ENCODE measurements around the gene STX1B.
"Not testable (repeated sequence)": the region's sequence is repeated elsewhere in the genome, so short reads cannot be mapped to it uniquely, and the experiment has no call there.

The STX1B gene

GRCh38 chr16:31011815-31012214 lies 1.4 kb upstream of the STX1B start:
- FAIRE-seq = not testable (repeated sequence)

DNA sequence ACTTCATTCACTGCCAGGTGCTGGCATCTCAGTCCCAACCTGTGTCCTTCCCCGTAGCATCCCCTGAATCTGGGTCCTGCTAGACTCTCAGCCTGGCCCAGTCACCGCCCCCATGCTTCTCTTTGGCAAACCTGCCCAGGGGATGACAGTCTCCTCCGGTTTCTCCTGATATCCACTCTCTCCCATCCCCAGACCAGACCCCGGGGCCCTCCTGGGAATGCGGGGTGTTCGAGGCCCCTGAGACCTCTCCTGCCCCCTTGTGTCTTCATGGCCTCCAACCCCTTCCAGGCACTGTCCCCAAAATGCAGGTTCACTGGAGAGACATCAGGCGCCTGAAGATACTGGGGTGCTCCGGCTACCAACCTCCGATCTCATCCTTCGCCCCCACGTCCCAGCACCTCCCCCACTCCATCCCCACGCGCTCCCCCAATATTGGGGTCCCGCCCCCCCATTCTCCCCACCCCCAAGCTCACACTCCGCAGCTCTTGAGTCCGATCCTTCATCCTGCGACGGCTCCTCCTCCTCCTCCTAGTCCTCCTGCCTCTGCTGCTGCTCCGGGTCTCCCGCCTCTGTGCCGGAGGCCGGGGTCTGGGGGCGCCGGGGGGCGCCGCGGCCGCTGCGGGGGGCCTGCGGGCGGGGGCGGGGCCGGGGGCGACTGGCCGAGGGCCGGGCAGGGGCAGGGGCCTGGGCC lies 399 bp downstream of the STX1B start:
- FAIRE-seq = no peak

- FAIRE-seq = no peak
These were observed 1.3 kb downstream of the STX1B start for GRCh38 chr16:31009120-31009519.

GRCh38 chr16:31008551-31008950 lies 1.9 kb downstream of the STX1B start:
- no peak for FAIRE-seq

GRCh38 chr16:31008149-31008548 lies 2.3 kb downstream of the STX1B start:
- no peak for FAIRE-seq

GRCh38 chr16:31007684-31008083 lies 2.8 kb downstream of the STX1B start:
- no peak for FAIRE-seq

GRCh38 chr16:31006589-31006988 lies 3.8 kb downstream of the STX1B start:
- no peak for FAIRE-seq

DNA sequence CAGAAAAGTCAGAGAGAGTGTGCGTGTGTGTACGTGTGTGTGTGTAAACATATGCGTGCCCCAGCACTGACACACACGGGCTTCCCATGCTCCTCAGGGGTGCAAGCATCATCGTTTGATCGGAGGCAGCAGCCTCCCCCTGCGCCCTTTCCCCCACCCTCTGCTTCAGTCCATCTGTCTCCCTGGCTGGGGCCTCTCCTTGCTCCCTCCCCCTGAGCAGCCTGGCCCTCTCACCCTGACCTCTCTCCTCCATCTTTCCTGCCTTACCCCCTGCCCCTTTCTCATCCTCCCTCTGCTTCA lies 4.4 kb downstream of the STX1B start:
- no peak for FAIRE-seq

- no peak for FAIRE-seq
These were observed 4.9 kb downstream of the STX1B start for GRCh38 chr16:31005350-31006085.

GRCh38 chr16:31004658-31005057 lies 5.8 kb downstream of the STX1B start:
- FAIRE-seq = no peak

- no peak for FAIRE-seq
These were observed 6.7 kb downstream of the STX1B start for GRCh38 chr16:31003744-31004143.

DNA sequence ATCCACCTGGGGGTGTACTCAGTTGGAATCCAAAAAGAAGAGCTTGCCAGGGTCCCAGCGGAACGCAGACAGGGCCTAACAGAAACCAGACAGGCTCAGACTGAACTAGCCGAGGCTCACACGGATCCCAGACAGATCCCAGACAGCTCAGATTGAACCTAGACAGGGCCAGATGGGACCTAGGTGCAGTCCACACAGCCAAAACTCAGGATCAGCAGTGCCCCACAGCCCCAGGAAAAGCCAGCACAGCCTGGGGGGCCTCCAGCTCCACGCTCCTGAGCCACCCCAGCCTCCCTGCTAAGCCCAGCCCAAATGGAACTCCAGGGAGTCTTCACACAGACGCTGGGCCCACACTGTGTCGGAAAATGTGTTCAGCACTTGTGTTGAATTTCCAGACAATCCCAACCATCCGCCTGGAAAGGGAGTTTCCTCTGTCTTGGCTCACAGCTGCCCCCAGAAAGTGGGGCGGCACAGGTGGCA lies 7.5 kb downstream of the STX1B start:
- FAIRE-seq = no peak

GRCh38 chr16:31002250-31002700 lies 8.2 kb downstream of the STX1B start:
- no peak for FAIRE-seq

GRCh38 chr16:31001507-31002249 lies 8.8 kb downstream of the STX1B start:
- FAIRE-seq = no peak

GRCh38 chr16:31000671-31001382 lies 9.6 kb downstream of the STX1B start:
- FAIRE-seq = no peak

- FAIRE-seq = no peak
These were observed 11.3 kb downstream of the STX1B start for GRCh38 chr16:30998852-30999761.

GRCh38 chr16:30997725-30998711 lies 12.4 kb downstream of the STX1B start:
- FAIRE-seq = no peak

DNA sequence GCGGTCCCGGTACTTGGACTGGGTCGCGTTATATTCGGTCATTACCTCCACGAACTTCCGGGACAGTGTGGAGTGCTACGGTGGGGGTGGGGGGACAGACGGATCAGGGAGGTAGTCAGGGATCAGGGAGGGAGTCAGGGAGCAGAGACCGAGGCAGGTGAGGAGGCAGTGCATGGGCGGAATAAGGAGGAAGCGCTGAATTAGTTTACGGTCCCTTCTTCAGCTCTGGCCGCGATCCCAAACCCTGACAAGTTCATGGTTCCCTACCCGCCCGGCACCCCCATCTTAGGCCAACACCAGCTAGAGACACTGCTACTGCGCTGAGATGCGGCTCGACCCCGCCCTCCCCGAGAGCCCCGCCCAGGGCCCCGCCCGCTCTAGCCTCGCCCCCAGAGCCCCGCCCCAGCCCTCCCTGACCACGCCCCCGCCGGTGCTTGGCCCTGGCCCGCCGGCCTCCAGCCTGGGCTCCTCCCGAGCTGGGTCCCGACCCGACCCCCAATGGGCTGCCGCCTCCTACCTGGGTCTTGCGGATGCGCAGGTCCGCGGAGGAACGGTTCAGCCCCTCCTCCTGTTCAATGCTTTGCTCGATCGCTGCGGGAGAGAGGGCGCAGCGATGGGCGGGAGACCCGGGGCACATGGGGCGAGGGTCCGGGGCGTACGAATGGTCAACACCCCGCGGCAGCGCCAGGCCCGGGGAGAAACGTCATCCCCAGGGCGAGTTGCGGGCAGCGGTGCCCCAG lies 13.3 kb downstream of the STX1B start:
- FAIRE-seq = no peak

- FAIRE-seq = no peak
These were observed 14.0 kb downstream of the STX1B start for GRCh38 chr16:30996324-30996984.

Data from islet of Langerhans (tissue), 1 donor.